ENCODE results near the gene AURKA. TPM values are rescaled to one million over a fixed set of nuclear protein-coding genes. Genes with fewer than 3 reads are reported as not detected.
"Not testable (repeated sequence)": the region's sequence is repeated elsewhere in the genome, so short reads cannot be mapped to it uniquely, and the experiment has no call there.

Gene AURKA
- total RNA-seq, 1 donor = 1.6 TPM

DNA sequence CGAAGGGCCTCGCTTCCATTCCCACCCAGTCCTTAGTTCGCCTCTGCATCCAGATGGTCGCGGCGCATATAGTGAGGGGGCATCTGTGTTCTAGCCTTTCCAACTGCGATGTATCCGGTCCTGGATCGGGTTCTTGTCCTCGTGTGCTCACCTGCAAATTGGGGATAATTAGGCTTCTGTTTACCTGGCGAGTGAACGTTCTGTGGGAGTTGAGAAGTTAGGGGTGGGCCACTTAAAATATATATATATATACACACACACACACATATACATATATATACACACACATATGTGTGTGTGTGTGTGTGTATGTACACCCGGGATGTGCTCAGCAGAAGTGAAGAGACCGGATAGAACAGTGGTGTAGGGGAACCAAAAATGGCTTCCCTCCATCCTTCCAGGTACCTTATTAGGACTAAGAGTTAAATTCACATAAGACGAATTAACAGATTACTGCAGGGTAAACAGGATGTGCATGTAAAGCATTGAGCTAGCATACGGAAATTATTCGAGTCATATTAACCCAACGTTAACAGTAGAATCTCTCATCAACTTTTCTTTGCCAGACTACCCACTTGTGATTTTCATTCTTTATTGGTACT, 967 bp upstream of the AURKA start:
- DNase-seq (ENCODE audit: low read depth in 2 of 3, low spot score in 2 of 3) = no peak

DNA sequence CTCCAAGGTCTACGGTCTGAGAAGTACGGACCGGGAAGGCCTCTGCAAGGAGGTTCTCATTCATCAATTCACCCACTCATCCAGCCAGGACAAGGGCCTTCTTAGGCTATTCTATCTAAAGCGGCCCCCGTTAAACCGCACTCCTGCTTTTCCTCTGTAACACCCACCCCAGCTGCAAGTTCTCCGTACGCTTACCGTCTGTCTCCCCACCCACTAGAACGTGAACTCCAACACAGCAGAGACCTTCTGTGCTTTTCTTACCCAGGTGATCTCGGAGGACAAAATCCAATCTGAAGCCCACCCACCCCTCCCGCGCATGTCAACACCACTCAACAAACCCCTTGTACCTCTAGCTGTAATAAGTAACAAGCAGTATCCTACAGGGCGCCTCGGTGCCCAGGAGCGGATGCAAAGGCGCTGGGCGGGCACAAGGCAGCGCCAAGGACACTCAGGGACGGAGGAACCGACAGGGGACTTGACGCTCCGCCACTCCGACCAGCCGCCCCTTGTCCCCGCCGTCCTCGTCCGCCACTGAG, 351 bp downstream of the AURKA start:
- DNase-seq (ENCODE audit: low read depth in 2 of 3, low spot score in 2 of 3) = no peak

DNA sequence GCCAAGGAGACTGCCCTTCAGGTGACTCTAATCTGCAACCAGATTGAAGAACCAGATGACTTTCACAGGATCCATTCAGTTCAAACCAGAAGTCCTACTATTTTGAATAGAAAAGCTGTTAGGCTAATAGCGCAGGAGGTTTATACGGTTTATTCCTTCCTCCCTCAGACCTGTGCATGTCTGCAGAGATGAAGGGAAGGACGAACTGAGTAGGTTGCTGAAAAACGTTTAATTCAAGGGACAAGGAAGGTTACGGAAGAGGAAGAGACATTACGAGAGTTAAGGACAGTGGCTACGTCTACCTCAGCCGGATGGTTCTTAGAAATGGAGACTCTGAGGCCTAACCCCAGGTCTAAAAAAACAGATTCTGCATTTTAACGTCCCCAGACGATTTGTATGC, 978 bp downstream of the AURKA start:
- DNase-seq (ENCODE audit: low read depth in 2 of 3, low spot score in 2 of 3) = no peak

DNA sequence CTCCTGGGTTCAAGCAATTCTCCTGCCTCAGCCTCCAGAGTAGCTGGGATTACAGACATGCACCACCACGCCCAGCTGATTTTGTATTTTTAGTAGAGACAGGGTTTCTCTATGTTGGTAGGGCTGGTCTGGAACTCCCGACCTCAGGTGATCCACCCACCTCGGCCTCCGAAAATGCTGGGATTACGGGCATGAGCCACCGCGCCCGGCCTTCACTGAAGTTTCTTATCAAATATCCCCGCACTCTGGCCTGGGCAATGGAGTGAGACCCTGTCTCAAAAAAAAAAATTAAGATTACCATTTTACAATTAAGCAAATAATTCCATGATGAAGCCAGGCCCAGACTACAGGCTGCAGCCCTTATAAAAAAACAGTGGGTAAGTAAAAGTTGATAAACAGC, 1.6 kb downstream of the AURKA start:
- not testable (repeated sequence) for DNase-seq (ENCODE audit: low read depth in 2 of 3, low spot score in 2 of 3)

- DNase-seq (ENCODE audit: low read depth in 2 of 3, low spot score in 2 of 3) = no peak
Measured at GRCh38 chr20:56389807-56390206, 2.2 kb downstream of the AURKA start.

- DNase-seq (ENCODE audit: low read depth in 2 of 3, low spot score in 2 of 3) = no peak
Measured at GRCh38 chr20:56388882-56389281, 3.1 kb downstream of the AURKA start.

DNA sequence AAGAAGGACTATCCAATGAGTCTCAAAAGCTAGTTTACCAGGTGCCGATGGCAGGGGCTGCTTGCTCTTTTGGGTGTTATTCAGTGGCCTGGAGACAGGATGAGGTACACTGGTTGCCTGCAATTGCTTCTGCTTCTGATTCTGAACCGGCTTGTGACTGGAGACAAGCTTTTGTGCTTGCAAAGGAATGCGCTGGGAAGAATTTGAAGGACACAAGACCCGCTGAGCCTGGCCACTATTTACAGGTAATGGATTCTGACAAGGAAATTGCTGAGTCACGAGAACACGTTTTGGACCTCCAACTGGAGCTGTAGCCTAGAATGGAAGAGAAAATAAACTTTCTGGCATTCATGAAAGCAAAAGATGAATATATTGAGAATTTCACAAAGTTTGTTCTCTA, 5.8 kb downstream of the AURKA start:
- no peak for DNase-seq (ENCODE audit: low read depth in 2 of 3, low spot score in 2 of 3)

GRCh38 chr20:56385130-56385529, 6.9 kb downstream of the AURKA start:
- no peak for DNase-seq (ENCODE audit: low read depth in 2 of 3, low spot score in 2 of 3)

- DNase-seq (ENCODE audit: low read depth in 2 of 3, low spot score in 2 of 3) = no peak
Measured at GRCh38 chr20:56383334-56383733, 8.7 kb downstream of the AURKA start.

- no peak for DNase-seq (ENCODE audit: low read depth in 2 of 3, low spot score in 2 of 3)
Measured at GRCh38 chr20:56382696-56383095, 9.3 kb downstream of the AURKA start.

- no peak for DNase-seq (ENCODE audit: low read depth in 2 of 3, low spot score in 2 of 3)
Measured at GRCh38 chr20:56381501-56381900, 10.5 kb downstream of the AURKA start.

GRCh38 chr20:56380375-56380774, 11.6 kb downstream of the AURKA start:
- DNase-seq (ENCODE audit: low read depth in 2 of 3, low spot score in 2 of 3) = no peak

DNA sequence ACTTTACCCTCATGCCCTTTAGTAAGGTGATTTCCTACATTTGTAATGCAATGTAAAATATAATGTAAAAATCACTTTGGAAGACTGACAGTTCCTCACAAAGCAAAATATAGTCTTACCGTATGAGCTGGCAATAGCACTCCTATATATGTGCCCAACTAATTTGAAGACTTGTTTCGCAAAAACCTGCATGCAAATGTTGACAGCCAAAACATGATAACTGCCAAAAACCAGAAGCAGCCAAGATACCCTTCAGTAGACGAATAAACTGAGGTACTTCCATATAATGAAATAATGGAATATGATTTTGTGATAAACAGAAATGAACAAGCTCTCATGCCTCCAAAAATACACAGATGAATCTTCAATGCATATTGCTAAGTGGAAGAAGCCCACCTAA, 13.6 kb downstream of the AURKA start:
- DNase-seq (ENCODE audit: low read depth in 2 of 3, low spot score in 2 of 3) = no peak

DNA sequence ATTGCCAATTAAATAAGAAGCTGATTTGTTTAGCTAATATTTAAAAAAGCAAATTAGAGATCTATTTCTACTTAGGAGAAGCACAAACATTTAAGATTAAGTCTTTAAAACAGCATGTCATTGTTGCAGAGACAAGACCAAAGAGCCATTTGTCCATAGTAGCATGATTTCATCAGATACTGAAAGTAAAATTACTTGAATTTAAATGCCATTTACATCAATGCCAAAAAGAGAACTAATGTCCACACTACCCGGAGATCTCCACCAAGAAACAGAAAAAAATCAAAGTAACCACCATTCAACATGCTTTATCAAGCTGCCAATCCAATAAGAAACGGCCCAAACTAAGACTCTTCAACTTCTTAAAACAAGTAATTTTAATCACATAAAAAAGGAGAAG, 15.7 kb downstream of the AURKA start:
- peak in 1 of 3 donors; percentile 43 for DNase-seq (ENCODE audit: low read depth in 2 of 3, low spot score in 2 of 3)

- DNase-seq (ENCODE audit: low read depth in 2 of 3, low spot score in 2 of 3) = peak in 2 of 3 donors; percentile 66 to 90
Measured at GRCh38 chr20:56373942-56374341, 18.1 kb downstream of the AURKA start.

GRCh38 chr20:56372850-56373249, 19.2 kb downstream of the AURKA start:
- no peak for DNase-seq (ENCODE audit: low read depth in 2 of 3, low spot score in 2 of 3)

DNA sequence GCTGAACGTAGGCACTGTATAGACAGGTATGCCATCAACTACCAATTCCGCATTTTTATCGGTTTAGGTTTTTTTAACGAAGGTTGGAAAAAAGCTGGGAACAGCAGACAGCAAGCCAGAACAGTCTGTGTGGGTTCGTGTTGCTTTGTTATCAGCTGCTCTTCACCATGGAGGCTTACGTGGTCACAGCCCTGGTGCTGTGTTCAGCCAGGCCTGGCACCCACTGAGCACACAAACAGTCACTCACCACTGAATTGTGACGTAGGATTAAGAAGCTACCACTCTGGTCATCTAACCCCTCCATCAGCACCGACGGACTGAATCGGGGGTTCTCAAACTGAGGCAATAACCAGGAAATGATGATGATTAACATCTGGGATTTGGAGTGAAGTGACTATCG, 20.0 kb downstream of the AURKA start:
- no peak for DNase-seq (ENCODE audit: low read depth in 2 of 3, low spot score in 2 of 3)

GRCh38 chr20:56369179-56369578, 22.8 kb downstream of the AURKA start:
- DNase-seq (ENCODE audit: low read depth in 2 of 3, low spot score in 2 of 3) = no peak

DNA sequence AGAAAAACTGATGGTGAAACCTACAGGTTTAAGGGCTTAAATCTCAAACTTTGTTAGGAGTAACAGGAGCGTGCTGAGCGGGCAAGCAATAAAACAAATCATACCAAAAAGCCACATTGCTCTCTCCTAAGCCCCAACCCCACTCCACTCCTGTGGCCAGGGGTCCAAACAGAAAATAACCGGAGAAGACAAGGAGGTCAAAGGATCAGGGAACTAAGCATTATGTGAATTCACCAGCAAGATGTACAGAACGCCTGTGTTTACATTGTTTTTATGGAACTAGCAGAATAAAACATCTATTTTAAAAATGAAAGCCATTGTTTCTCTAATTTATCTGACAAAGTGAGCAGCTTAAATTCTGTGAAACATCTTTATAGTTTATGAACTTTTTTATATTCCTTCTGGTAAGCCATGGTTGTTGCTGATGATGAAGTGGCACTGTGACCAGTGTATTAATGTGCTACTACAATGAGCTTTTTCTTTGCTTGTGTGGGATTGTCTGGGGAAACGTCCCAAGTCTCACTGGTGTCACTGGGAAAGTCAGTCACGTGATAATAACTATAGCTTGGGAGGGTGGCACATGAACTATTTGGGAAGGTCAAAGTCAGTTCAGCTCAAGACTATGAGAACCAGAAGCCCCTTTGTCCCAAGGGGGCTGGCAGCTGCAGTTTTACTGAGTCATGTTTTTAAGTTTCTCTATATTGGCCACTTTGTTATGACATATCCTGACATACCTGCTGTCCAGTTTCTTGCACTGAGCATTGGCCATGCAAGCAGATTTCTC, 23.5 kb downstream of the AURKA start:
- no peak for DNase-seq (ENCODE audit: low read depth in 2 of 3, low spot score in 2 of 3)

GRCh38 chr20:56363491-56363890, 28.5 kb downstream of the AURKA start:
- DNase-seq (ENCODE audit: low read depth in 2 of 3, low spot score in 2 of 3) = no peak

DNA sequence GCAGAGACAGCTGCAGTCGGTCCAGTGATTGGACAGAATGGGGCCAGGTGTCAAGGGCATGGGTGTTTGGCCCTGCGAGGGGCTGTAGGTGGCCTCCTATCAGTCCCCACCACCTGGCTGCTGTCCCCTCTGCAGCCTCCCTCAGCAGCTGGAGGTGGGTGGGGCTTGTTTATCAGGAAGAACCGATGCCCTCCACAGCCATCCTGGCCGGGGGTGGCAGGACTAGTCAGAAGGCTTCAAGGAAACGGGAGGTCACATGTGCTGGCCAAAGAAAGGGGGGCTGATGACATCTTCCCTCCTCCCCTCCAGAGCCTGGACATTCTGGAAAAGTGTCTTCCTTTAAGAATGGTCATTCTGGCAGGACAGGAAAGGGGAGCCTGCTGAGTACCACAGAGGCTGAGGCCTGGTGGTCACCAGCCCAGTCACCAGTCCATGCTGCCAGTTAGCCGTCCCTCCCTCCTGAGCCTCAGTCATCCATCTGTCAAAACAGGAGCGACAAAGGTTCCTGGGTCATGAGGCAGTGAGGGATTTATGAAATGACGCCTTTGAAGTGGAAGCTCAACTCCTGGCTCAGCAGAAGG, 29.1 kb downstream of the AURKA start:
- DNase-seq (ENCODE audit: low read depth in 2 of 3, low spot score in 2 of 3) = peak in 2 of 3 donors; percentile 70 to 87

- no peak for DNase-seq (ENCODE audit: low read depth in 2 of 3, low spot score in 2 of 3)
Measured at GRCh38 chr20:56361900-56362299, 30.1 kb downstream of the AURKA start.
